Motor neuron (in vitro differentiated cells): ENCODE measurements around the gene MEI4. TPM values are rescaled to one million over a fixed set of nuclear protein-coding genes. Genes with fewer than 3 reads are reported as not detected.
"Not testable (repeated sequence)": the region's sequence is repeated elsewhere in the genome, so short reads cannot be mapped to it uniquely, and the experiment has no call there.

Source experiments
- ATAC-seq, 8 experiments: fragments of 200-7000 bp; cut with Tn5 transposase; replicated peaks in 6 of 8; 2 replicates each; pipeline ENCODE4 v1.8.0; 2021; ENCODE audit warnings: mild to moderate bottlenecking in 8 of 8, moderate library complexity in 8 of 8
- H3K27ac ChIP-seq, 2 donors: fragments of 250-450 bp; sonication (Bioruptor Pico); 2 replicates each; pipeline ENCODE4 v1.9.0; 2021; ENCODE audit warnings: antibody characterized with exemption in 2 of 2, mild to moderate bottlenecking in 2 of 2, moderate library complexity in 1 of 2
- H3K4me1 ChIP-seq, 2 donors: fragments of 250-450 bp; sonication (Bioruptor Pico); replicated peaks in 1 of 2; 2 replicates each; pipeline ENCODE4 v1.6.1; 2021; ENCODE audit warnings: antibody characterized with exemption in 2 of 2, mild to moderate bottlenecking in 2 of 2, moderate library complexity in 1 of 2
- H3K4me3 ChIP-seq, 5 donors: fragments of 250-450 bp; sonication (Bioruptor Pico); 2 replicates each; pipeline ENCODE4 v1.9.0; 2021; ENCODE audit warnings: antibody characterized with exemption in 5 of 5, mild to moderate bottlenecking in 5 of 5, moderate library complexity in 4 of 5
- WGBS, 10 experiments: fragments of 450-650 bp; shearing (Covaris generic); methylation state at CpG; one replicate each; pipeline ENCODE4 v1.0.0; 2022; 5-methylcytosine and 5-hydroxymethylcytosine counted together
- in situ Hi-C, 9 experiments: fragments of 400-800 bp; cut with MboI; loops; one replicate each; pipeline ENCODE4 v1.15.0; 2021; ENCODE audit warnings: low sequenced_read_pairs in 9 of 9, low pct_unique_long_range_greater_than_20kb in 2 of 9; ENCODE audit not compliant: unreplicated experiment in 9 of 9
- total RNA-seq, 8 experiments: library from RNA; unstranded; fragments of 300-600 nt; gene quantifications; 2 replicates each; pipeline versions ENCODE4 v1.2.3 to v1.2.4, GENCODE V29; 2022

Gene MEI4
- total RNA-seq, 8 experiments from 2014 or later = 0.04 to 0.19 (median 0.05) TPM; not detected in 2

DNA sequence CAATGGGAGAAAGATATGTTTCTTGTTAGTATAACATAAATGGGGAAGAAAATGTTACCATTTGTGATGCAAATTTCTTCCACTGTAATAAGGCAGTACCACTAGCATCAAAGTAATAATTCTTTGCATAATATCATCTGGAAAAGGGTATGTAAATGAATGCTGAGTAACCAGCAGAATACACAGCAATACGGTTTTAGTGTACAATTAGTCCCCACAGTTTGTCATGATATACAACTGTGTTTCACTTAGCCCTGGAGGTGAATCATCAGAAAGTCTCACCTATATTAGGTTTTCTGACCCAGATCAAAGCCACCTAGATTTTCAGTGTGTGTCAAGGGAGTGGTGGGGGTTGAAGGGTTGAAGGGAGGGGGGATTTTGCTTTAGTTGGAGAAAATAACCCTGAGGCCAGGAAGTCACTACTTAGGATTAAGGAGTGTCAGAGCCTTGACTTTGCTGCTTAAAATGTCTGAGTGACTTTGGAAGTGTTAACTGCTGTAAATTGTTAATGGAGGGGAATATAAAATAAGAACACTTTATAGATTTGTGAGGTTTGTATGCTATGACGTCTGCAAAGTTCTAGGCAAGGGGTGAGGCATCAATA lies 8.6 kb upstream of the MEI4 start:
- H3K4me3 ChIP-seq = no peak overlapping the region
- no peak overlapping the region for H3K27ac ChIP-seq
- no peaks in the 10 kb centered on the region for H3K4me1 ChIP-seq
- 0 to 100% (median 63%) methylated on average over 1 to 2 of the region's 2 CpGs for WGBS, 10 experiments
- in situ Hi-C loops = no loop called here
- ATAC-seq = peak in 4 of 8 experiments; percentile 59 to 98 (median 76)

DNA sequence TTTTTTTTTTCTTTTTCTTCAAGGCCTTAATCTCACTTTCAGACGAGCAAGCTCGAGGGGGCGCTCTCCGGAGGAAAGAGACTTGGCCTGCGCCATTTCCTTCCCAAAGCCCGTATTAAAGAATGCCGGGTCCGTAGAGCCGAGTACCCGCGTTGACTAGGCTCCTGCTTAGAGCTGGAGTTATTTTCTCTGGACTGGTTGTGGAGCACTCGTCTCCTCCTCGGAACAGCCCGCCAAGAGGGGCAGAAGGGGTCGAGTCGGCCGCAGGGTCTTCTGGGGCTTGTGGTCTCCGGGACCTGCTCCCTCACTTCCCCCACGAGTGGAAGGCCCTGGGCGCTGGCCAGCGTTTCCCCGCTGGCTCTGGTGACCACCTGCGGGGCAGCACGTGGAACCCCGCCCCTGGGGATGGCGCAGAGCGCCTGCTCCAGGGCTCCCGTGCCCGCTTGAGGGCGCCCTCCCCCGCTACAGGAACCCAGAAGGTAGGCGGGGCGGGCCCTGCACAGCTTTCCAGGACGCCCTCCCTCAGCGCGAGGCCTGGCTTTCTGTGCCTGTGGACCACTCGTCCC lies 2.7 kb upstream of the MEI4 start:
- in situ Hi-C loops = no loop called here
- Histone ChIP-seq H3K4me1 (no peaks in the 10 kb centered on the region), H3K4me3 (no peak overlapping the region), H3K27ac (no peak overlapping the region)
- ATAC-seq = peak in 2 of 8 experiments; percentile 86 to 96
- 0 to 95% (median 54%) methylated on average over 4 to 21 of the region's 37 CpGs; no CpG with 5 or more reads in 1 of the 10 experiments for WGBS, 10 experiments

DNA sequence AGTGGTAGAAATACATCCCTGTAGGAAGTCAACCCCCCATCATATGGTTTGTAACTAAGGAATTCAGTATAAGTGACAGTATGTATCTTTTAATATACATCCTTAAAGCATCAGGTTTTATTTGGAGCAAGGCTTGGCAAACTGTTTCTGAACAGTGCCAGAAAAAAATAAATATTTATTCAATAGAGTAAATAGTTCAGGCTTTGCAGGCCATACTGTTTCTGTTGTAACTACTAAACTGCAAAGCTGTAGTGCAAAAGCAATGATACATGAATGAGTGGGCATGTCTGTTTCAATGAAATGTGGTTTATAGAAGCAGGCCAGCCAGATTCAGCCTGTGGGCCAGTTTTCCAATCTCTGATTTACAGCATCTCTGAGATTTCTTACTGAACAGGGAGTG lies 977 bp downstream of the MEI4 start:
- Histone ChIP-seq H3K4me3 (no peak overlapping the region), H3K27ac (no peak overlapping the region), H3K4me1 (no peaks in the 10 kb centered on the region)
- peak in 1 of 8 experiments; percentile 29 for ATAC-seq
- in situ Hi-C loops = no loop called here

DNA sequence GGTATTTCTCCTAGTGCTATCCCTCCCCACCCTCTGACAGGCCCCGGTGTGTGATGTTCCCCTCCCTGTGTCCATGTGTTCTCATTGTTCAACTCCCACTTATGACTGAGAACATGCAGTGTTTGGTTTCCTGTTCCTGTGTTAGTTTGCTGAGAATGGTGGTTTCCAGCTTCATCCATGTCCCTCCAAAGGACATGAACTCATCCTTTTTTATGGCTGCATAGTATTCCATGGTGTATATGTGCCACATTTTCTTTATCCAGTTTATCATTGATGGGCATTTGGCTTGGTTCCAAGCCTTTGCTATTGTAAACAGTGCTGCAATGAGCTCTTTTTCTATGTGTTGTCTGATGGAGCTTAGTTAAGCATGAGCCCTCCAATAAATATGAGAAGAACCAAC lies 2.2 kb downstream of the MEI4 start:
- H3K27ac ChIP-seq, ATAC-seq, H3K4me1 ChIP-seq, in situ Hi-C loops, H3K4me3 ChIP-seq: not testable (repeated sequence)
- whole genome bisulfite sequencing, 10 experiments = 17 to 100% (median 79%) methylated on average over 1 of the region's 1 CpG; no CpG with 5 or more reads in 4 of the 10 experiments

DNA sequence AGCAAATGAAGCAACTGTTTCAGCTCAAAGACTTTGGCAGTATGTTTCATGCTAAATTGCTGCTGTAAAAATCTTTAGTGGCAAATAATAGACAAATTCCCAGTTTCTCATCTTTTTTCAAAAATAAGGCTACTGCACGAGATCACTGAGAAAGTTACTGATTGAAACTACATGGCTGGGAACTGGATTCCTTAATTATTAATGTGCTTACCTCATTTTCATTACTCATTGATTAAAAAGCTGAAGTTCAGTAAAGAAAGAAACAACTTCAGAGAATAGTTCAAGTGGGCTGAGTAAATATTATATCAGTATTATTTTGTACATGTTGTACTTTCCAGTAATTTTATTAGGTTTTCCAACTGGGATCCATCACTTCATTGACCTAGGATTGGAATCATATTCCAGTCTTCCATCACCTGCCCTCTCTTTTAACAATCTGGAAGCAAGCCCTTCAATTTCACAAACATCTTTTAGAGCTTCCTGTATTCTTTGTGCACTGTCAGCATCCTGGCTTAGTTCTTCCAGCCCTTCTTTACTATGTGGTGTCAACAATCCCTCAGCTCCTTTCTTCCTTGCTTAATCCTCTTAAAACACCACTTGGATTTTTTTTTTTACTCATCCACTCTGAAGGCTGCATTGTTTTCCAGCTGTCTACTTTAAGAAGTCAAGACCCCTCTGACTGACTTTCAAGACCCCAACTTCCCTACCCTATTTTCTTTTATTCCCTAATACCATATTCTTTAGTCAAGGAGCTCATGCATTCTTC lies 4.3 kb downstream of the MEI4 start:
- WGBS, 10 experiments = 0 to 88% (median 63%) methylated on average over 1 of the region's 1 CpG; no CpG with 5 or more reads in 5 of the 10 experiments
- H3K4me3 ChIP-seq = no peak overlapping the region
- no peaks in the 10 kb centered on the region for H3K4me1 ChIP-seq
- H3K27ac ChIP-seq = no peak overlapping the region
- no peak for ATAC-seq
- in situ Hi-C loops = no loop called here

DNA sequence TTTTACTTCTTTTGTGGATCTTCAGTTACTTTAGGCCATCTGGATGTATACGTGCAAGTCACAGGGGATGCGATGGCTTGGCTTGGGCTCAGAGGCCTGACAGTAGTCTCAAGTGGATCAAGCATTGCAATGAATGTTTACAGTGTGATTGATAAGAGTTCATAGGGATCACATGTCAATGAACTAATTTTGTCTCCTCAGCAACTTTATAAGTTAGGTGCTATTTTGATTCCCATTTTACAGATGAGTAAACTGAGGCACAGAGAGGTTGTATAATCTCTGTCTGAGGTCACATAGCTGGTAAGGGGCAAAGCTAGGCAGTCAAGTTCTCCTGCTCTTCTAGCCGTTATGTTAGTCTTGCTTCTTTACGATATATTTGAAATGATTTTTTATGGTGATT lies 13.5 kb downstream of the MEI4 start:
- H3K4me3 ChIP-seq = no peak overlapping the region
- in situ Hi-C loops = no loop called here
- H3K4me1 ChIP-seq = no peaks in the 10 kb centered on the region
- 50 to 100% (median 100%) methylated on average over 1 to 2 of the region's 4 CpGs for WGBS, 10 experiments
- no peak overlapping the region for H3K27ac ChIP-seq
- no peak for ATAC-seq

DNA sequence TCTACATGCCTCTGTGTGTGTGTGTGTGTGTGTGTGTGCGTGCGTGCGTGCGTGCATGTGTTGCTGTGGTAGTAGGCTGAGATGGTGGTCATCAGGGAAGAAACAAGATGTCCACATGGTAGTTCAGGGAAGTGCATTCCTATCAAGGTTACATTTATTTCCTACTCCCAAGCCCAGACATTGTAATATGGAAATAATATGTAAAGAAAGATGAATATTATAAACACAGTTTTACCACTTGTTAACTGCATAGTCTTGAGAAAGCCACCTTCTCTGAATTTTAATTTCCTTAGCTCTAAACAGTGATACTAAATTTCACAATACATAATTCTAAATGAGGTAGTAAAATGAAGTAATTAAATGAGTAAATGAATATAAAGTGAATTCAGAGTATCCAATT lies 14.0 kb downstream of the MEI4 start:
- H3K4me3 ChIP-seq = no peak overlapping the region
- in situ Hi-C loops = no loop called here
- 41 to 100% (median 57%) methylated on average over 2 to 4 of the region's 4 CpGs; no CpG with 5 or more reads in 5 of the 10 experiments for WGBS, 10 experiments
- H3K27ac ChIP-seq = no peak overlapping the region
- no peaks in the 10 kb centered on the region for H3K4me1 ChIP-seq
- peak in 1 of 8 experiments; percentile 97 for ATAC-seq

DNA sequence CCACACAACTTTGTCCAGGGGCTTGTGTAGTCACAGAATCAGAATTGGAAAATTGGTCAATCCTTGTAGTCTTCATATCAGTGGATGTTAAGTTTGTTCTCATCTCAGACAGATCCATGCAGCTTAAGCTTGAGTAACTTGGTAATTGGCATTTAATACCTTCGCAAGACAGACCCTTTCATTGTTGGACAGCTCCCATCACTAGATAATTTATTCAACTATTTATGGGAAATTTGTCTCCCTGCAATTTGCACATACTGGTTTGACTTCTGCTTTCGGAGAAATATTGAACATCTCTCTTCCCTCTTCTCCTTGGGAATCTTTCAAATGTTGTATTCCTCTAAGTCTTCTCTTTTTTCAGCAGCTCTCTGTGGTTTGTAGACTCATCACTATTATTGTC lies 17.1 kb downstream of the MEI4 start:
- no peak for ATAC-seq
- in situ Hi-C loops = no loop called here
- 9 to 100% (median 88%) methylated on average over 1 to 2 of the region's 2 CpGs; no CpG with 5 or more reads in 1 of the 10 experiments for WGBS, 10 experiments

DNA sequence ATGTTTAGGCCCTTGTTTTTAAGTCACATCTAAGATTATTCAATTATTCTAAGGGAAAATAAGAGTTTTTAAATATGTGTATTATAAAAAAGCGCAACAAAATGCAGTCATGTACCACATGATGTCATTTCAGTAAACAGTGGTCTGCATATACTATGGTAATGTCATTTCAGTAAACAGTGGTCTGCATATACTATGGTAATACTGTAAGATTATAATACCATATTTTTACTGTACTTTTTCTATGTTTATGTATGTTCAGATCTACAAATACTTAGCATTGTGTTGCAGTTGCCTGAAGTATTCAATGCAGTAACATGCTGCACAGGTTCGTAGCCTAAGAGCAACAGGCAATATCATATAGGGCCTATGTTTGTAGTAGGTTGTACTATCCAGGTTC lies 21.4 kb downstream of the MEI4 start:
- peaks cover 0 to 5% of the 10 kb centered on the region in 2 donors for H3K4me1 ChIP-seq
- in situ Hi-C loops = no loop called here
- 28 to 96% (median 80%) methylated on average over 1 to 2 of the region's 2 CpGs; no CpG with 5 or more reads in 3 of the 10 experiments for WGBS, 10 experiments
- no peak overlapping the region for H3K27ac ChIP-seq
- ATAC-seq = peak in 1 of 8 experiments; percentile 97
- no peak overlapping the region for H3K4me3 ChIP-seq

More for the DNA sequence above, 17.1 kb downstream of the MEI4 start:
- Histone ChIP-seq H3K27ac (no peak overlapping the region), H3K4me3 (no peak overlapping the region), H3K4me1 (no peaks in the 10 kb centered on the region)

DNA sequence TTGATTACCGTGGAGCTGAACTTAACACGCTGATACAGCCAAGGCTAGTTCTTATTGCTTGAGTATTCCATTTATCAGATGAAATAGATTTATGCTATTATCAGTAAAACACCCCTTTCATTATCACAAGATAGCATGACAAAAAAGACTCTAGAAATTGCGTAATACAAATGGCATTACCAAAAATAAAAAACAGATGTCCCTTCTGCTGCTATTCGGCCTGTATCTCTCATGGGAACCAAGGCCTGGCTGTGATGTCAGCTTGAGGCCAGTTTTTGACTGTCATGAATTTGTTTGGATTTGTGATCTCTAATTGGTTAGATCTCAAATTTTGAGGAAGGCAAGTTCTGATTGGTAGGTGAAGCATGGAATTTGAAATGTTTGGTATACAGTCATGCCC lies 25.2 kb downstream of the MEI4 start:
- Histone ChIP-seq H3K4me3 (no peak overlapping the region), H3K27ac (no peak overlapping the region), H3K4me1 (peaks cover 0 to 5% of the 10 kb centered on the region in 2 donors)
- peak in 2 of 8 experiments; percentile 35 to 61 for ATAC-seq
- in situ Hi-C loops = no loop called here
- WGBS, 10 experiments = 12 to 100% (median 77%) methylated on average over 3 to 4 of the region's 4 CpGs

DNA sequence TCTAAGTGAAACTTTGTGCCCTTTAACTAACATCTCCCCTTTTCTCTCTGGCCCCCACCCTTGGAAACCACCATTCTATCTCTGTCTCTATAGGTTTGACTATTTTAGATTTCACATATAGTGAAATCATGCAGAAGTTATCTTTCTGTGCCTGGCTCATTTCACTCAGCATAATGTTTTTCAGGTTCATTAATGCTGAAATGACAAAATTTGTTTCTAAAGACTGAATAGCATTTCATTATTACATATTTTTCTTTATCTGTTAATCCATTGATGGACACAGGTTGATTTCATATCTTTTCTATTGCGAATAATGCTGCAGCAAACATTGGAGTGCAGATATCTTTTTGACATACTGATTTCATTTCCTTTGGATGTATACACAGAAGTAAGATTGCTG lies 30.7 kb downstream of the MEI4 start:
- Histone ChIP-seq H3K27ac (no peak overlapping the region), H3K4me3 (no peak overlapping the region), H3K4me1 (no peaks in the 10 kb centered on the region)
- in situ Hi-C loops = no loop called here
- no peak for ATAC-seq
- WGBS, 10 experiments = 29 to 100% (median 92%) methylated on average over 1 of the region's 1 CpG; no CpG with 5 or more reads in 1 of the 10 experiments

DNA sequence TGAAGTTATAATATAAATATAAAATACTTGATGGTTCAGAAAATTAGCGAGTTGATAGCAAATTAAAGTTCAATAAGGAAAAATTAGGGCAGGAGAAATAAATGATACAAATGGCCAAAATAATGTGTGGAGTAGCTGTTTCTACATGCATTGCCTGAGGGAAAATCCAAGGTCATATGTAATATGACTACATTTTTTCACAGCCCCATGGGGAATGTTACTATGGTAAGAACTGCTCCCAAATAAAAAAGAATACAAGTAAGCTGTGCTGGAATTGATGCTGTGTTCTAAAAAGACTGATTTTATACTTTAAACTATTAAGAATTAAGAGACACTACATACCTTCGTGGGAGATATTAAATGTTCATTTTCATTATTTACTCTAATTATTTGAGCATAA lies 34.1 kb downstream of the MEI4 start:
- no peak for ATAC-seq
- Histone ChIP-seq H3K27ac (no peak overlapping the region), H3K4me1 (no peaks in the 10 kb centered on the region), H3K4me3 (no peak overlapping the region)
- WGBS, 10 experiments = 0 to 100% (median 51%) methylated on average over 1 to 2 of the region's 2 CpGs
- in situ Hi-C loops = no loop called here

DNA sequence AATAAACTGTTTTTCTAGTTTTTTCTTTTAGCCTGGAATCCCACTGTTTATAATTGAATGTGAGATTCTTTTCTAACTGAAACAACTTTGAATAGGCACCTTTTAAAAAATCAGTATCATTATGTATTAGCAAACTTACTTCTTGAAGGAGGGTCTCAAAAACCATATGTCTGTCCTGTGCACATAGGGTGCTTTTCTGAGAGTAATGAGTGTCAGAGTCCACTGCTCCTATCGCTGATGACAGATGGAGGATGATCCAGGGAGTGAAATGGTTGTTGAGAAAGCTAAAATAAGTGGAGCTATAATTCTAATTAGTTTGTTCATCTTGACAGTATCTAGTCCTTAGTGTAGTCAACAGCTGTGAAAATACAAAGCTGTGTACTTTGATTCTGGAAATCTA lies 35.8 kb downstream of the MEI4 start:
- Histone ChIP-seq H3K27ac (no peak overlapping the region), H3K4me1 (no peaks in the 10 kb centered on the region), H3K4me3 (no peak overlapping the region)
- 0 to 100% (median 33%) methylated on average over 1 of the region's 1 CpG; no CpG with 5 or more reads in 3 of the 10 experiments for WGBS, 10 experiments
- ATAC-seq = no peak
- in situ Hi-C loops = no loop called here
